Naive thymus-derived CD4-positive, alpha-beta T cell (primary cell): Measurements from ENCODE around the gene TBC1D2. TPM values are rescaled to one million over a fixed set of nuclear protein-coding genes. Genes with fewer than 3 reads are reported as not detected.

ENCODE experiments used
- ATAC-seq: fragments of 150-1000 bp; cut with Tn5 transposase; 2 replicates; pipeline ENCODE4 v1.10.0; 2021; ENCODE audit warnings: mild to moderate bottlenecking, moderate library complexity
- CTCF ChIA-PET: fragments of 350-600 bp; sonication (Branson Sonifier 250); formaldehyde crosslinking; loops from one replicate; lab custom pipeline; 2021; ENCODE audit warnings: antibody characterized with exemption; lab: Charles Lee
- POLR2A ChIA-PET: fragments of 350-600 bp; sonication (Branson Sonifier 250); formaldehyde crosslinking; loops from one replicate; lab custom pipeline; 2021; ENCODE audit warnings: antibody characterized with exemption, inconsistent platforms; lab: Charles Lee
- DNase-seq, 9 donors: peaks; one replicate each; pipeline versions ENCODE4 v3.0.0 to v3.0.0-alpha.2; 2020 to 2022; ENCODE audit warnings: mixed read lengths in 1 of 9
- H3K27ac ChIP-seq: one replicate; pipeline ENCODE4 v1.7.0; 2013; ENCODE audit warnings: mild to moderate bottlenecking, low read depth, low read length, moderate library complexity
- H3K27me3 ChIP-seq, 2 donors: one replicate each; pipeline ENCODE4 v1.7.0; 2013; ENCODE audit warnings: low read length in 2 of 2, mild to moderate bottlenecking in 2 of 2, moderate library complexity in 2 of 2; ENCODE audit not compliant: control insufficient read depth in 2 of 2, insufficient read depth in 2 of 2
- H3K36me3 ChIP-seq, 3 experiments: 1 replicate in 2 of 3; 2 replicates in 1 of 3; pipeline ENCODE4 v1.7.0; 2013; ENCODE audit warnings: low read length in 3 of 3, mild to moderate bottlenecking in 3 of 3, moderate library complexity in 1 of 3; ENCODE audit not compliant: insufficient read depth in 3 of 3, control insufficient read depth in 2 of 3
- H3K4me1 ChIP-seq, 2 donors: one replicate each; pipeline ENCODE4 v1.7.0; 2013; ENCODE audit warnings: low read length in 2 of 2, mild to moderate bottlenecking in 2 of 2, moderate library complexity in 1 of 2; ENCODE audit not compliant: control insufficient read depth in 2 of 2, insufficient read depth in 2 of 2
- H3K4me3 ChIP-seq: 2 replicates; pipeline ENCODE4 v1.7.0; 2013; ENCODE audit warnings: mild to moderate bottlenecking, low read length
- H3K9me3 ChIP-seq, 3 experiments: 1 replicate in 2 of 3; 2 replicates in 1 of 3; pipeline ENCODE4 v1.7.0; 2013; ENCODE audit warnings: low read length in 3 of 3; ENCODE audit not compliant: control insufficient read depth in 2 of 3
- H3K27ac Mint-ChIP-seq, 9 donors: one replicate each; pipeline ENCODE4 v1.8.0; 2020 to 2022; ENCODE audit warnings: mixed read lengths in 9 of 9, mild to moderate bottlenecking in 8 of 9, moderate library complexity in 5 of 9, inconsistent platforms in 2 of 9
- H3K27me3 Mint-ChIP-seq, 5 donors: one replicate each; pipeline ENCODE4 v1.8.0; 2021 to 2022; ENCODE audit warnings: mixed read lengths in 5 of 5, mild to moderate bottlenecking in 1 of 5
- H3K36me3 Mint-ChIP-seq, 5 donors: one replicate each; pipeline ENCODE4 v1.8.0; 2020 to 2022; ENCODE audit warnings: mixed read lengths in 5 of 5, mild to moderate bottlenecking in 3 of 5, inconsistent platforms in 1 of 5
- H3K4me1 Mint-ChIP-seq, 7 donors: one replicate each; pipeline ENCODE4 v1.8.0; 2020 to 2022; ENCODE audit warnings: mixed read lengths in 7 of 7, mild to moderate bottlenecking in 3 of 7, inconsistent platforms in 1 of 7
- H3K4me3 Mint-ChIP-seq, 10 donors: one replicate each; pipeline ENCODE4 v1.8.0; 2020 to 2022; ENCODE audit warnings: mild to moderate bottlenecking in 10 of 10, mixed read lengths in 10 of 10, moderate library complexity in 6 of 10, inconsistent platforms in 2 of 10
- H3K9me3 Mint-ChIP-seq, 11 donors: one replicate each; pipeline ENCODE4 v1.8.0; 2020 to 2022; ENCODE audit warnings: mixed read lengths in 11 of 11, mild to moderate bottlenecking in 4 of 11, inconsistent platforms in 1 of 11, moderate library complexity in 1 of 11
- intact Hi-C, 2 donors: fragments of 100-400 bp; cut with micrococcal nuclease; formaldehyde crosslinking; loops; one replicate each; pipeline ENCODE4 v1.15.1; 2023
- polyA plus RNA-seq, 2 donors: library from polyadenylated mRNA; unstranded; fragments of 300-500 nt; fragmentation: Illumina TruSeq; gene quantifications; one replicate each; pipeline ENCODE4 v1.2.3, GENCODE V29; 2021
- total RNA-seq, 6 experiments: library from RNA in 5 of 6; stranded (reverse) in 5 of 6; gene quantifications; 1 replicate in 5 of 6; 2 replicates in 1 of 6; pipeline ENCODE4 v1.2.3 and lab custom pipeline; 2021 to 2026

Gene TBC1D2
- total and polyA plus RNA-seq, 7 experiments from 2014 or later = 3.3 to 16.6 (median 8.8) TPM

DNA sequence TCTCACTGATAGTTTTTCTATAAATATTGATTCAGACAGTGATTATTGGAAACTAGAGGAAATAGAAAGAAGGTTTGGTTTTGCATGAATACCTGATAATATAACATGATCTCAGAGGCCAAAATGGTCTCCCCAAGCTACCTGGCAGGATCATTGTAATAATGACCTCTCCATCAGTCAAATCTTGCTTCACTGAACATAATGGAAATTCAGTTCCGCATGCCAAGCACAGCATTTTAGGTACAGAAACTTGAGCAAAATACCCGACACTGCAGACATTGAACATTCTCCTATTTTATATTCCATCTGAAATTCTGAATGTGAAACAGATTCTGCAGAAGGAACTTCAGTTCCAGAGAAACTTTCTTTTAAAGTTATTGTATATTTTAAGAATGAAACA is 9.1 kb upstream of the TBC1D2 start:
- peaks cover 0 to 2% (median 0%) of the 10 kb centered on the region in 7 donors for H3K4me1 Mint-ChIP-seq
- ATAC-seq = no peak
- Histone ChIP-seq H3K27me3 (no peaks in the 10 kb centered on the region), H3K27ac (no peak overlapping the region), H3K4me3 (no peak overlapping the region), H3K9me3 (no peaks in the 10 kb centered on the region), H3K4me1 (no peaks in the 10 kb centered on the region), H3K36me3 (no peaks in the 10 kb centered on the region)
- intact Hi-C loops = no loop called here
- no peaks in the 10 kb centered on the region for H3K36me3 Mint-ChIP-seq
- H3K27ac Mint-ChIP-seq = no peak overlapping the region
- POLR2A ChIA-PET = interaction anchor here (1.0 to 1.4 kb wide), 2 partner anchors 146 to 281 kb away, joined by 4 read pairs; partner anchors contain the start of genes ANP32B and TRIM14
- DNase-seq = no peak
- CTCF ChIA-PET = interaction anchor here (0.5 to 1.8 kb wide), 9 partner anchors 9 to 1508 kb away, joined by 3 to 7 read pairs (median 4); partner anchors contain the start of gene TBC1D2
- H3K27me3 Mint-ChIP-seq = peaks cover 0 to 28% (median 3%) of the 10 kb centered on the region in 5 donors
- H3K9me3 Mint-ChIP-seq = no peaks in the 10 kb centered on the region
- no peak overlapping the region for H3K4me3 Mint-ChIP-seq

DNA sequence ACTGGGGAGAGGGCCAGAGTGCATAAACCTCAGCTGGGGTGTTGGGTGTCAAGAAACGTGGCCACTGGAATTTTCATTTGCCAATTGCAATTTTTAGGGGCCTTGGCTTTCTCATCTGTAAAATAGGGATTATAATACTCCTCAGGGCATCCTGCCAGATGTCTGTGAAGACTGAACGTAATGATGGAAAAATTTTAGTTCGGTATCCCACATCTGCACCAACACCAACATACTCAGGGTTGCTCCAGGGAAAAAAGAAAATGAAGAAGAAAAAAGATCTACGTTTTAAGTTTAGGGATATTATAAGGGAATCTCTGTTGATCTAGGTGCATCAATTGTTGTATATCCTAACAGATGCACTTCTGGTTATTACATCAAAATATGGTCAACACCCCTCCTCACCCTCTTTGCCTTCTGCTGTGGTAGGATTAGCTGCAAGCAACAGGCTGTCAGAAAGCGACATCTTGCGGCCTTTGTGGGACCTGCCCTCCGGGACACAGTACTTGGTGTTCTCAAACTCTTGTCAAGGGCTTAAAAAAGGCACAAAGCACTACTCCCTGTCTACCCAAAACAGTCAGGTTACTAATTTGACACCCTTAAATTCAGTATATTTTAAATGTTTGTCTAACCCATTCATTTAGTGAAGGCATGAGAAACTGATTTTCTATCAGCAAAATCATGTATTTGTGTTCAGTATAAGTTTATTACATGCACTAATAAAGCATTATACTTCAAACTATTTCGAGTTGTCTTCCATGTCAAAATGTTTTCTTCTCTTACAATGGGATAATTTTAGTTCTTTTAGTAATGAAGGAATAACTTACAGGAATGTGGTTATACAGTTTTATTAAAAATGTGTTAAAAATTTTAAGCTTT is 8.3 kb upstream of the TBC1D2 start:
- ChIA-PET CTCF (interaction anchor here (0.6 to 1.8 kb wide), 12 partner anchors 8 to 340 kb away, joined by 3 to 12 read pairs (median 4); partner anchors contain the start of genes TBC1D2 and TRIM14), POLR2A (interaction anchor here (1.0 to 1.7 kb wide), 4 partner anchors 145 to 280 kb away, joined by 4 to 6 read pairs (median 5); partner anchors contain the start of genes ANP32B, NANS and TRIM14)
- Histone ChIP-seq H3K36me3 (no peaks in the 10 kb centered on the region), H3K9me3 (no peaks in the 10 kb centered on the region), H3K27me3 (no peaks in the 10 kb centered on the region), H3K27ac (no peak overlapping the region), H3K4me1 (no peaks in the 10 kb centered on the region), H3K4me3 (no peak overlapping the region)
- H3K27ac Mint-ChIP-seq = peak overlapping the region in 1 of 9 donors; percentile 59
- no peak overlapping the region for H3K4me3 Mint-ChIP-seq
- no peaks in the 10 kb centered on the region for H3K36me3 Mint-ChIP-seq
- H3K27me3 Mint-ChIP-seq = peaks cover 0 to 23% (median 0%) of the 10 kb centered on the region in 5 donors
- no peaks in the 10 kb centered on the region for H3K9me3 Mint-ChIP-seq
- peak; percentile 100 for ATAC-seq
- peak; percentile 54 to 82 (median 77) for DNase-seq
- peaks cover 0 to 3% (median 0%) of the 10 kb centered on the region in 7 donors for H3K4me1 Mint-ChIP-seq
- intact Hi-C loops = loop anchor here (1.0 to 2.0 kb wide), 11 partner anchors 8 to 553 kb away; partner anchors contain the start of gene TBC1D2 (in 1 of the 2)

DNA sequence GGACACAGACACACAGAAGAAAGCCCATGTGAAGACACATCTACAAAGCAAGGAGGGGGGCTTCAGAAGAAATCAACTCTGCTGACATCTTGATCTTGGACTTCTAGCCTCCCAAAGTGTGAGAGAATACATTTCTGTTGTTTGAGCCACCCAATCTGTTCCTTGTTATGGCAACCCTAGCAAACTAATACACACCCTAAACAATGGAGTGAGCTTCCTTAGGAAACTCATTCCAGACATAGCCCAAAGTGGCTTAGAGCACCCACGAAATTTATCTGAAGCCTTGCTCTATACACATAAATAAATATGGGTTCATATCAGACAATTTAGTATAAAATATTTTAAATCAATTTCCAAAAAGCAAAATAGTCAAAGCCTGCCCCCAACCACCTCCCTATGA is 7.6 kb upstream of the TBC1D2 start:
- ATAC-seq = no peak
- no peaks in the 10 kb centered on the region for H3K9me3 ChIP-seq
- no peak overlapping the region for H3K4me3 ChIP-seq
- CTCF ChIA-PET = interaction anchor here (0.6 to 1.8 kb wide), 6 partner anchors 58 to 339 kb away, joined by 3 to 12 read pairs (median 5); partner anchors contain the start of gene TRIM14
- no peaks in the 10 kb centered on the region for H3K4me1 ChIP-seq
- no peak overlapping the region for H3K27ac ChIP-seq
- no peaks in the 10 kb centered on the region for H3K36me3 ChIP-seq
- H3K27ac Mint-ChIP-seq = no peak overlapping the region
- peaks cover 0 to 3% (median 0%) of the 10 kb centered on the region in 7 donors for H3K4me1 Mint-ChIP-seq
- H3K27me3 Mint-ChIP-seq = peaks cover 0 to 16% (median 0%) of the 10 kb centered on the region in 5 donors
- POLR2A ChIA-PET = interaction anchor here (1.3 to 1.7 kb wide), 3 partner anchors 144 to 280 kb away, joined by 4 to 6 read pairs (median 6); partner anchors contain the start of genes ANP32B, NANS and TRIM14
- intact Hi-C loops = loop anchor here (1.0 to 2.0 kb wide), 11 partner anchors 8 to 553 kb away; partner anchors contain the start of gene TBC1D2 (in 1 of the 2)
- H3K27me3 ChIP-seq = no peaks in the 10 kb centered on the region
- DNase-seq = no peak
- no peak overlapping the region for H3K4me3 Mint-ChIP-seq
- H3K9me3 Mint-ChIP-seq = no peaks in the 10 kb centered on the region
- H3K36me3 Mint-ChIP-seq = no peaks in the 10 kb centered on the region

DNA sequence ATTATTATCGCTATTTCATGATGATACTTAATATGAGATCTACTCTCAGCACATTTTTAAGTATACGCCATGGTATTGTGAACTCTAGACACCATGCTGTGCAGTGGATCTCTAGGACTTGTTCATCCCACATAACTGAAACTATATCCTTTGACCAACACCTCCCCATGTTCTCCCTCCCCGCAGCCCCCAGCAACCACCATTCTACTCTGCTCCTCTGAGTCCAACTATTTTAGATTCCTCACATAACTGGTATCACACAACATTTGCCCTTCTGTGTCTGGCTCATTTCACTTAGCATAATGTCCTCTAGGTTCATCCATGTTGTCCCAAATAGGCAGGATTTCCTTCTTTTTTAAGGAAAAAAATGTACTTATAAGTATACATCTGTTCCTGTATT is 6.6 kb upstream of the TBC1D2 start:
- POLR2A ChIA-PET = interaction anchor here (1.3 to 1.7 kb wide), 2 partner anchors 143 to 205 kb away, joined by 6 read pairs; partner anchors contain the start of genes NANS and TRIM14
- DNase-seq = no peak

DNA sequence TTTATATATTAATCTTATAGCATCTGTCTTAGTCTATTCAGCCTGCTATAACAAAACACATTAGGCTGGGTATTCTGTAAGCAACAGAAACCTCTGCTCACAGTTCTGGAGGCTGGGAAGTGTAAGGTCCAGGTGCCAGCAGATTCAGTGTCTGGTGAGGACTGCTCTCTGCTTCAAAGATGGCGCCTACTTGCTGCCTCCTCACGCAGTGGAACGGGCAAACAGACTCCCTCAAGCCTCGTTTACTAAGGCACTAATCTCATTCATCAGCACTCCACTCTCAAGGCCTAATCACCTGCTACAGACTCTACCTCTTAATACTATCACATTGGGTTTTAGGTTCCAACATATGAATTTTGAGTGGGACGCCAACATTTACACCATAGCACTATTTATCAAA is 5.2 kb upstream of the TBC1D2 start:
- POLR2A ChIA-PET = no interaction called here
- CTCF ChIA-PET = interaction anchor here (1.2 kb wide), 1 partner anchor 56 kb away, joined by 3 read pairs; no protein-coding TSS in a partner anchor

More for the DNA sequence above, 6.6 kb upstream of the TBC1D2 start:
- ATAC-seq = no peak
- H3K4me1 Mint-ChIP-seq = peaks cover 0 to 3% (median 0%) of the 10 kb centered on the region in 7 donors
- H3K4me3 ChIP-seq = no peak overlapping the region
- no peaks in the 10 kb centered on the region for H3K9me3 Mint-ChIP-seq
- no peaks in the 10 kb centered on the region for H3K27me3 ChIP-seq
- H3K36me3 Mint-ChIP-seq = no peaks in the 10 kb centered on the region
- no peaks in the 10 kb centered on the region for H3K36me3 ChIP-seq
- CTCF ChIA-PET = interaction anchor here (1.6 kb wide), 1 partner anchor 143 kb away, joined by 3 read pairs; the partner anchor contains the start of gene TRIM14
- no peaks in the 10 kb centered on the region for H3K9me3 ChIP-seq
- peaks cover 0 to 1% of the 10 kb centered on the region in 2 donors for H3K4me1 ChIP-seq
- peak overlapping the region in 1 of 9 donors; percentile 70 for H3K27ac Mint-ChIP-seq
- H3K27ac ChIP-seq = no peak overlapping the region
- intact Hi-C loops = loop anchor here in 1 of 2 donors (2.0 kb wide), 1 partner anchor 551 kb away; no protein-coding TSS in a partner anchor
- H3K4me3 Mint-ChIP-seq = no peak overlapping the region
- H3K27me3 Mint-ChIP-seq = peaks cover 0 to 9% (median 0%) of the 10 kb centered on the region in 5 donors

DNA sequence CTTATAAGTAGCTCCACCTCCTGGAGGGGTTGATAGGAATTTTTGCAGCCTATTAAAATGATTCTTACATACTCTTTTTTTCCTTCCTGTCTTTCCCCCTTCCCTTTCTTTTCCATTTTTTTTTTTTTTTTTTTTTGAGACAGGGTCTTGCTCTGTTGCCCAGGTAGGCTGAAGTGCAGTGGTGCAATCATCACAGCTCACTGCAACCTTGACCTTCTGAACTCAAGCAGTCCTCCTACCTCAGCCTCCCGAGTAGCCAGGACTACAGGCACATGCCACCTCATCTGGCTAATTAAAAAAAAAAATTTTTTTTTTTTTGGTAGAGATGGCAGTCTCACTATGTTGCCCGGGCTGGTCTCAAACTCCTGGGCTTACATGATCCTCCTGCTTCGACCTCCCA is 4.3 kb upstream of the TBC1D2 start:
- H3K4me1 Mint-ChIP-seq = peaks cover 2 to 10% (median 8%) of the 10 kb centered on the region in 7 donors
- H3K27ac Mint-ChIP-seq = no peak overlapping the region

More for the DNA sequence above, 5.2 kb upstream of the TBC1D2 start:
- H3K36me3 ChIP-seq = peaks cover 0 to 8% (median 0%) of the 10 kb centered on the region in 3 experiments
- H3K9me3 ChIP-seq = no peaks in the 10 kb centered on the region
- no peak overlapping the region for H3K4me3 ChIP-seq
- DNase-seq (no peak), ATAC-seq (no peak)
- H3K4me3 Mint-ChIP-seq = no peak overlapping the region
- no peak overlapping the region for H3K27ac Mint-ChIP-seq
- no peak overlapping the region for H3K27ac ChIP-seq
- no peaks in the 10 kb centered on the region for H3K27me3 ChIP-seq
- peaks cover 0 to 7% (median 5%) of the 10 kb centered on the region in 7 donors for H3K4me1 Mint-ChIP-seq
- intact Hi-C loops = no loop called here
- peaks cover 0 to 2% (median 0%) of the 10 kb centered on the region in 11 donors for H3K9me3 Mint-ChIP-seq
- H3K27me3 Mint-ChIP-seq = peaks cover 0 to 9% (median 0%) of the 10 kb centered on the region in 5 donors
- no peaks in the 10 kb centered on the region for H3K36me3 Mint-ChIP-seq
- peaks cover 0 to 6% of the 10 kb centered on the region in 2 donors for H3K4me1 ChIP-seq

More for the DNA sequence above, 4.3 kb upstream of the TBC1D2 start:
- Mint-ChIP-seq H3K36me3 (no peaks in the 10 kb centered on the region), H3K4me3 (no peak overlapping the region), H3K27me3 (peaks cover 0 to 7% (median 0%) of the 10 kb centered on the region in 5 donors), H3K9me3 (peaks cover 0 to 2% (median 0%) of the 10 kb centered on the region in 11 donors)
- CTCF ChIA-PET = interaction anchor here (0.7 to 1.2 kb wide), 7 partner anchors 33 to 1810 kb away, joined by 3 to 5 read pairs (median 3); no protein-coding TSS in a partner anchor
- H3K27me3 ChIP-seq = no peaks in the 10 kb centered on the region
- H3K36me3 ChIP-seq = peaks cover 0 to 8% (median 0%) of the 10 kb centered on the region in 3 experiments
- DNase-seq (no peak), ATAC-seq (no peak)
- intact Hi-C loops = loop anchor here (5.0 to 10.0 kb wide), 7 partner anchors 352 to 1605 kb away; partner anchors contain the start of genes ALG2 (in 2 of the 2), SEC61B (in 2 of the 2), ANKS6 (in 1 of the 2) and PRXL2C (in 1 of the 2)
- peaks cover 3 to 12% of the 10 kb centered on the region in 2 donors for H3K4me1 ChIP-seq
- POLR2A ChIA-PET = interaction anchor here (0.6 to 0.7 kb wide), 4 partner anchors 38 to 355 kb away, joined by 3 to 8 read pairs (median 4); no protein-coding TSS in a partner anchor
- no peaks in the 10 kb centered on the region for H3K9me3 ChIP-seq
- no peak overlapping the region for H3K4me3 ChIP-seq
- H3K27ac ChIP-seq = no peak overlapping the region
